Neural cell (in vitro differentiated cells): Measurements from ENCODE around the gene GRB2.

Experiments
- EZH2 ChIP-seq: fragments of 200-600, 300-800 bp; shearing (Covaris generic), sonication (generic); IDR thresholded peaks from 2 replicates; pipeline ENCODE4 v1.6.1; 2014; ENCODE audit warnings: antibody characterized with exemption, low read length, borderline replicate concordance, mild to moderate bottlenecking; ENCODE audit not compliant: insufficient read depth, poor library complexity, severe bottlenecking
- POLR2AphosphoS5 ChIP-seq: IDR thresholded peaks from 2 replicates; pipeline ENCODE4 v1.6.1; 2012
- RAD21 ChIP-seq: fragments of 450-650 bp; conservative IDR thresholded peaks from 2 replicates; pipeline ENCODE4 v1.6.1; 2014; ENCODE audit warnings: antibody characterized with exemption, mild to moderate bottlenecking, moderate library complexity
- TF ChIP-seq, protein P1 (sequence below): IDR thresholded peaks from 2 replicates; pipeline ENCODE4 v1.6.1; 2012; ENCODE audit warnings: borderline replicate concordance
- TF ChIP-seq, protein P2 (sequence below): fragments of 450-650 bp; IDR thresholded peaks from 2 replicates; pipeline ENCODE4 v1.5.1; 2014; ENCODE audit warnings: antibody characterized with exemption, mild to moderate bottlenecking, moderate library complexity; ENCODE audit not compliant: poor library complexity, severe bottlenecking

- TF ChIP-seq, protein P1, sequence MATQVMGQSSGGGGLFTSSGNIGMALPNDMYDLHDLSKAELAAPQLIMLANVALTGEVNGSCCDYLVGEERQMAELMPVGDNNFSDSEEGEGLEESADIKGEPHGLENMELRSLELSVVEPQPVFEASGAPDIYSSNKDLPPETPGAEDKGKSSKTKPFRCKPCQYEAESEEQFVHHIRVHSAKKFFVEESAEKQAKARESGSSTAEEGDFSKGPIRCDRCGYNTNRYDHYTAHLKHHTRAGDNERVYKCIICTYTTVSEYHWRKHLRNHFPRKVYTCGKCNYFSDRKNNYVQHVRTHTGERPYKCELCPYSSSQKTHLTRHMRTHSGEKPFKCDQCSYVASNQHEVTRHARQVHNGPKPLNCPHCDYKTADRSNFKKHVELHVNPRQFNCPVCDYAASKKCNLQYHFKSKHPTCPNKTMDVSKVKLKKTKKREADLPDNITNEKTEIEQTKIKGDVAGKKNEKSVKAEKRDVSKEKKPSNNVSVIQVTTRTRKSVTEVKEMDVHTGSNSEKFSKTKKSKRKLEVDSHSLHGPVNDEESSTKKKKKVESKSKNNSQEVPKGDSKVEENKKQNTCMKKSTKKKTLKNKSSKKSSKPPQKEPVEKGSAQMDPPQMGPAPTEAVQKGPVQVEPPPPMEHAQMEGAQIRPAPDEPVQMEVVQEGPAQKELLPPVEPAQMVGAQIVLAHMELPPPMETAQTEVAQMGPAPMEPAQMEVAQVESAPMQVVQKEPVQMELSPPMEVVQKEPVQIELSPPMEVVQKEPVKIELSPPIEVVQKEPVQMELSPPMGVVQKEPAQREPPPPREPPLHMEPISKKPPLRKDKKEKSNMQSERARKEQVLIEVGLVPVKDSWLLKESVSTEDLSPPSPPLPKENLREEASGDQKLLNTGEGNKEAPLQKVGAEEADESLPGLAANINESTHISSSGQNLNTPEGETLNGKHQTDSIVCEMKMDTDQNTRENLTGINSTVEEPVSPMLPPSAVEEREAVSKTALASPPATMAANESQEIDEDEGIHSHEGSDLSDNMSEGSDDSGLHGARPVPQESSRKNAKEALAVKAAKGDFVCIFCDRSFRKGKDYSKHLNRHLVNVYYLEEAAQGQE: no peak
- TF ChIP-seq EZH2 (no peak), POLR2AphosphoS5 (peak; percentile 52), RAD21 (peak; percentile 24)
- TF ChIP-seq, protein P2, sequence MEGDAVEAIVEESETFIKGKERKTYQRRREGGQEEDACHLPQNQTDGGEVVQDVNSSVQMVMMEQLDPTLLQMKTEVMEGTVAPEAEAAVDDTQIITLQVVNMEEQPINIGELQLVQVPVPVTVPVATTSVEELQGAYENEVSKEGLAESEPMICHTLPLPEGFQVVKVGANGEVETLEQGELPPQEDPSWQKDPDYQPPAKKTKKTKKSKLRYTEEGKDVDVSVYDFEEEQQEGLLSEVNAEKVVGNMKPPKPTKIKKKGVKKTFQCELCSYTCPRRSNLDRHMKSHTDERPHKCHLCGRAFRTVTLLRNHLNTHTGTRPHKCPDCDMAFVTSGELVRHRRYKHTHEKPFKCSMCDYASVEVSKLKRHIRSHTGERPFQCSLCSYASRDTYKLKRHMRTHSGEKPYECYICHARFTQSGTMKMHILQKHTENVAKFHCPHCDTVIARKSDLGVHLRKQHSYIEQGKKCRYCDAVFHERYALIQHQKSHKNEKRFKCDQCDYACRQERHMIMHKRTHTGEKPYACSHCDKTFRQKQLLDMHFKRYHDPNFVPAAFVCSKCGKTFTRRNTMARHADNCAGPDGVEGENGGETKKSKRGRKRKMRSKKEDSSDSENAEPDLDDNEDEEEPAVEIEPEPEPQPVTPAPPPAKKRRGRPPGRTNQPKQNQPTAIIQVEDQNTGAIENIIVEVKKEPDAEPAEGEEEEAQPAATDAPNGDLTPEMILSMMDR: peak; percentile 59
These were observed 116.2 kb downstream of the GRB2 start, which contains the start of gene SLC25A19 for GRCh38 chr17:75289115-75289831.
